Activated CD4-positive, alpha-beta T cell treated with anti-CD3 and anti-CD28 coated beads for 36 hours (primary cell): Measurements from ENCODE around the gene MRPS18A. TPM values are rescaled to one million over a fixed set of nuclear protein-coding genes. Genes with fewer than 3 reads are reported as not detected.
"Not testable (repeated sequence)": the region's sequence is repeated elsewhere in the genome, so short reads cannot be mapped to it uniquely, and the experiment has no call there.

ENCODE experiments used
- ATAC-seq: fragments of 200-7000 bp; cut with Tn5 transposase; one replicate; pipeline ENCODE4 v1.10.0; 2021; ENCODE audit warnings: mild to moderate bottlenecking, moderate library complexity
- CTCF ChIA-PET: fragments of 350-600 bp; sonication (Branson Sonifier 250); formaldehyde crosslinking; loops from one replicate; lab custom pipeline; 2021; ENCODE audit warnings: antibody characterized with exemption; lab: Charles Lee
- POLR2A ChIA-PET: fragments of 350-600 bp; sonication (Branson Sonifier 250); formaldehyde crosslinking; loops from one replicate; lab custom pipeline; 2021; ENCODE audit warnings: antibody characterized with exemption, inconsistent platforms; lab: Charles Lee
- DNase-seq: peaks from one replicate; pipeline ENCODE4 v3.0.0-alpha.2; 2020
- H3K27ac Mint-ChIP-seq: one replicate; pipeline ENCODE4 v1.8.0; 2021; ENCODE audit warnings: mixed read lengths
- H3K27me3 Mint-ChIP-seq: one replicate; pipeline ENCODE4 v1.8.0; 2021; ENCODE audit warnings: mixed read lengths
- H3K36me3 Mint-ChIP-seq: one replicate; pipeline ENCODE4 v1.8.0; 2021; ENCODE audit warnings: low read depth, mixed read lengths
- H3K4me1 Mint-ChIP-seq: one replicate; pipeline ENCODE4 v1.8.0; 2021; ENCODE audit warnings: mixed read lengths
- H3K4me3 Mint-ChIP-seq: one replicate; pipeline ENCODE4 v1.8.0; 2021; ENCODE audit warnings: mild to moderate bottlenecking, moderate library complexity, mixed read lengths
- H3K9me3 Mint-ChIP-seq: one replicate; pipeline ENCODE4 v1.8.0; 2021; ENCODE audit warnings: low read depth, mixed read lengths
- intact Hi-C, 2 experiments: fragments of 100-400 bp; cut with DNase I in 1 of 2; cut with micrococcal nuclease in 1 of 2; formaldehyde crosslinking; loops; one replicate each; pipeline versions ENCODE4 v1.14.2 to v1.15.1; 2022 to 2024; cut with DNase I, micrococcal nuclease
- total RNA-seq, 2 experiments: library from RNA; stranded (reverse); gene quantifications; one replicate each; pipeline ENCODE4 v1.2.3, GENCODE V29; 2021

MRPS18A gene
- total RNA-seq, 2 experiments from 2014 or later, result 54.0 to 68.7 TPM

- Mint-ChIP-seq H3K27me3 (no peaks in the 10 kb centered on the region), H3K4me1 (peaks cover 41% of the 10 kb centered on the region), H3K27ac (peak overlapping the region; percentile 76), H3K4me3 (no peak overlapping the region), H3K9me3 (no peaks in the 10 kb centered on the region), H3K36me3 (peaks cover 13% of the 10 kb centered on the region)
- ChIA-PET CTCF (interaction anchor here (0.5 to 5.7 kb wide), 13 partner anchors 11 to 412 kb away, joined by 3 to 39 read pairs (median 4); partner anchors contain the start of gene MRPS18A), POLR2A (interaction anchor here (1.4 kb wide), 1 partner anchor 40 kb away, joined by 4 read pairs; the partner anchor contains the start of gene GTPBP2)
- ATAC-seq (peak; percentile 7), DNase-seq (no peak)
- intact Hi-C loops, result loop anchor here in 1 of 2 experiments (5.0 kb wide), 1 partner anchor 103 kb away; the partner anchor contains the start of gene VEGFA
These were observed 18.3 kb downstream of the MRPS18A start for GRCh38 chr6:43669050-43669921.

- intact Hi-C loops, result loop anchor here in 1 of 2 experiments (5.0 kb wide), 1 partner anchor 104 kb away; the partner anchor contains the start of gene VEGFA
- ChIA-PET POLR2A (interaction anchor here (0.6 kb wide), 1 partner anchor 188 kb away, joined by 3 read pairs; no protein-coding TSS in a partner anchor), CTCF (interaction anchor here (0.6 to 5.7 kb wide), 33 partner anchors 10 to 600 kb away, joined by 3 to 39 read pairs (median 4); partner anchors contain the start of genes GTPBP2 and MRPS18A)
- peak; percentile 76 for ATAC-seq
- H3K9me3 Mint-ChIP-seq, result no peaks in the 10 kb centered on the region
- peak overlapping the region; percentile 43 for H3K4me3 Mint-ChIP-seq
- H3K27me3 Mint-ChIP-seq, result no peaks in the 10 kb centered on the region
- DNase-seq, result peak; percentile 84
- H3K36me3 Mint-ChIP-seq, result peaks cover 10% of the 10 kb centered on the region
- peak overlapping the region; percentile 77 for H3K27ac Mint-ChIP-seq
- H3K4me1 Mint-ChIP-seq, result peaks cover 41% of the 10 kb centered on the region
These were observed 19.2 kb downstream of the MRPS18A start for GRCh38 chr6:43668151-43669028.

DNA sequence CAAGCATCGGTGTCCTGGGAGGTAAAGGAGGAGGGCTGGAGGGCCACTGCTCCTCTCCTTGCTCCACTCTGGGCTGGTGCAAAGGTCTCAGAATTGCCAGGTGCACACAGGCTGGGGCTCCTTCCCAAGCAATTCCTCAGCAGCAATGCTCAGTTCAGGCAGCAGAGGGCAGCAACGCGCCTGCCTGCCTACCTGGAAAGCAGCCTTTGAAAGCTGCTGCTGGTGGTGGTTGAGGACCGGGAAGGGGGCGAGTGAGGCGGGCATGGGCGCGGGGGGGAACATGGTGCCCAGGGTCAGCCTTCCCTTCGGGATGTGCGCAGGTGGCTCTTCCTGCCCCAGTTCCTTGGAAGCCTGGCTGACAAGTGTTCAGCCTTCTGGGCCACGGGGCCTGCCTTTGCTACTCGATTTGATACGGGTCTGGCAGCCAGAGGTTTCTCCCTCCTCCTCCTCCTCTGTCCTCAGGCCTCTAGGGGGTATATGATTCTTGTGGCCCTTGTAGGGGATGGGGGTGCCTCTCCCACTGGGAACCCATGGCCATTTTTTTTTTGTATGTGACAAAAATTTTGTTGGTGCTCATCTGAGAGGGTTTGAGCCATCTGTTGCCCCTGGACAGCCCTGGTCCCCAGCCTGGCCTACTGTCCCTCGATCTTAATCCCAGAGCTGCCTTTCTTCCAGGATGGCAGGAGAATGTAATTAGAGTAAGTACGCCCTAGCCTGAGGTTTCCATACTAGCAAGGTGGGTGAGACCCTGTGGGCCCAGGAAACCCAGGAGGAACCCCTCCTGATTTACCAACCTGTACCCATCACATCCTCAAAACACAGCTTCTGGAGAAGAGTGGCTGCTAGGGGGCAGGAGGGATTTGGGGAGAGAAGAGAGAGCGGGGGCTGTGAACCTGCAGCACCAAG, 20.1 kb downstream of the MRPS18A start:
- Mint-ChIP-seq H3K4me3 (peak overlapping the region; percentile 43), H3K27me3 (no peaks in the 10 kb centered on the region), H3K9me3 (no peaks in the 10 kb centered on the region), H3K36me3 (peaks cover 10% of the 10 kb centered on the region), H3K27ac (peak overlapping the region; percentile 77), H3K4me1 (peaks cover 44% of the 10 kb centered on the region)
- ATAC-seq (peak; percentile 53), DNase-seq (peak; percentile 87)
- ChIA-PET POLR2A (interaction anchor here (0.7 to 1.3 kb wide), 2 partner anchors 24 to 412 kb away, joined by 4 read pairs; no protein-coding TSS in a partner anchor), CTCF (interaction anchor here (0.6 to 5.7 kb wide), 45 partner anchors 9 to 672 kb away, joined by 3 to 39 read pairs (median 4); partner anchors contain the start of genes GTPBP2, MAD2L1BP and MRPS18A)
- intact Hi-C loops, result loop anchor here (1.0 to 5.0 kb wide), 7 partner anchors 20 to 412 kb away; partner anchors contain the start of genes MRPS18A (in 1 of the 2) and VEGFA (in 1 of the 2)

DNA sequence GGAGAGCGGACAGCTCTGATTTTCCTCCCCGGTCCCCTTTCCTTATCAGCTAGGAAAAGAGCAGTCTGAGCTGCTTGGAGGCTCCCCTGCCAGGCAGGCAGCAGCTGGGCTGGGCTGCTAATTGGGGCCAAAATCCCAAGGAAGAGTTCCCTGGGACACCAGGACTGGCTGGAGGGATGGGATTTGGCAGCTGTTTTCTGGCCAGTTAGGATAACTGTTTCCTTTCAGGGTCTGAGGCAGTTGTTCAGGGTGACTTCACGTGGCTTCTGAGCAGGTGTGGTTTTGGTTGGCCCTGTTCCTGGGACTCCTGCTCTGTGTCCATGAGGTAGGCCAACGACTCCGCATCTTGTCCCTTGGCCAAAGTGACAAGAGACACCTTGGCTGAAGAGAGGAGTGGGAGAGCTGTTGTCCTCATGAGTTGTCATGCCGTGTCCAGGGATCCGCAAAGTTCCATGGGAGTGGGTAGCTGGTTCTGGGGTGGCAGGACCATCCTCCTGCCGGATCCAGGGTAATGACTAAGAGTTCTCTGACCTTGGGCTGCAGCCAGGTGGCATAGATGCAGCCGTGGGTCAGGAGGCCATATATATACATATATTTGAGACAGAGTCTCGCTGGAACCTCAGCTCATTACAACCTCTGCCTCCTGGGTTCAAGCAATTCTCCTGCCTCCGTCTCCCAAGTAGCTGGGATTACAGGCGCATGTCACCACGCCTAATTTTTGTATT, 21.2 kb downstream of the MRPS18A start:
- H3K4me1 Mint-ChIP-seq, result peaks cover 44% of the 10 kb centered on the region
- H3K4me3 Mint-ChIP-seq, result no peak overlapping the region
- ChIA-PET CTCF (interaction anchor here (0.6 to 5.7 kb wide), 27 partner anchors 12 to 555 kb away, joined by 3 to 39 read pairs (median 4); partner anchors contain the start of genes GTPBP2, MAD2L1BP, MRPS18A and VEGFA), POLR2A (interaction anchor here (1.2 to 1.3 kb wide), 2 partner anchors 49 to 413 kb away, joined by 4 to 6 read pairs; no protein-coding TSS in a partner anchor)
- peaks cover 5% of the 10 kb centered on the region for H3K36me3 Mint-ChIP-seq
- intact Hi-C loops, result loop anchor here (2.0 to 5.0 kb wide), 3 partner anchors 58 to 172 kb away; partner anchors contain the start of gene VEGFA (in 1 of the 2)
- ATAC-seq (no peak), DNase-seq (no peak)
- H3K27me3 Mint-ChIP-seq, result no peaks in the 10 kb centered on the region
- H3K9me3 Mint-ChIP-seq, result no peaks in the 10 kb centered on the region
- H3K27ac Mint-ChIP-seq, result no peak overlapping the region

DNA sequence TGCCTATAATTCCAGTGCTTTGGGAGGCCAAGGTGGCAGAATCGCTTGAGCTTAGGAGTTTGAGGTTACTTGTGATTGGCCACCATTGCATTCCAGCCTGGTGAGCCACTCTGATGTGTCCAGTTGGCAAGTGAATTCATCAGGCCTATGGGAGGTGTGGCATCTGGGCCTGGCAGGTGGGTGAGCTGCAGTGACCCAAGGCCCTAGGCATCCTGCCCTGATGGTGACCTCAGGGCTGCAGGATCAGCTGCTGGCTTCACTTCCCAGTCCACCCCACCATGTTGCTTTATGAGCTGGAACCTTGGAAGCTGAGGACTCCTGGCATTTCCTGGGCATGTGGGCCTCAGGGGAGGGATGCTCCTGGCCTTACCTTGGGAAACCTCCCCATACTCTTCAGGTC, 22.2 kb downstream of the MRPS18A start:
- Mint-ChIP-seq H3K4me1 (peaks cover 37% of the 10 kb centered on the region), H3K27me3 (no peaks in the 10 kb centered on the region), H3K36me3 (peaks cover 2% of the 10 kb centered on the region), H3K27ac (no peak overlapping the region), H3K4me3 (no peak overlapping the region), H3K9me3 (no peaks in the 10 kb centered on the region)
- DNase-seq (no peak), ATAC-seq (no peak)
- POLR2A ChIA-PET, result interaction anchor here (0.6 to 1.2 kb wide), 2 partner anchors 50 to 337 kb away, joined by 4 to 6 read pairs; no protein-coding TSS in a partner anchor
- intact Hi-C loops, result loop anchor here in 1 of 2 experiments (5.0 kb wide), 1 partner anchor 107 kb away; the partner anchor contains the start of gene VEGFA
- CTCF ChIA-PET, result interaction anchor here (0.5 to 3.7 kb wide), 12 partner anchors 30 to 556 kb away, joined by 3 to 20 read pairs (median 4); partner anchors contain the start of genes MAD2L1BP and VEGFA

DNA sequence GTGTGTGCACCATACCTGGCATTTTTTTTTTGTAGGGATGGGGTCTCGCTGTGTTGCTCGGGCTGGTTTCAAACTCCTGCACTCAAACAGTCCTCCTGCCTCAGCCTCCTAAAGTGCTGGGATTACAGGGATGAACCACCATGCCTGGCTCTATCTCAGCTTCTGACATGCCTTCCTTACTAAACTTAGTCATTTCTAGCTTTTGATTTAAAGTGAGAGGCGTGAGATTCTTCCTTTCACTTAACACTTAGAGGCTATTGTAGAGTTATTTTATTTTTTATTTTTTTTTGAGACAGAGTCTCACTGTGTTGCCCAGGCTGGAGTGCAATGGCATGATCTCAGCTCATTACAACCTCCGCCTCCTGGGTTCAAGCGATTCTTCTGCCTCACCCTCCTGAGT, 24.6 kb downstream of the MRPS18A start:
- H3K36me3 Mint-ChIP-seq, H3K4me3 Mint-ChIP-seq, H3K9me3 Mint-ChIP-seq, DNase-seq, POLR2A ChIA-PET, intact Hi-C loops, H3K27me3 Mint-ChIP-seq, H3K27ac Mint-ChIP-seq: not testable (repeated sequence)
- CTCF ChIA-PET, result interaction anchor here (0.7 to 1.6 kb wide), 3 partner anchors 110 to 519 kb away, joined by 3 read pairs; no protein-coding TSS in a partner anchor
- ATAC-seq, result peak; percentile 46
- peaks cover 13% of the 10 kb centered on the region for H3K4me1 Mint-ChIP-seq

DNA sequence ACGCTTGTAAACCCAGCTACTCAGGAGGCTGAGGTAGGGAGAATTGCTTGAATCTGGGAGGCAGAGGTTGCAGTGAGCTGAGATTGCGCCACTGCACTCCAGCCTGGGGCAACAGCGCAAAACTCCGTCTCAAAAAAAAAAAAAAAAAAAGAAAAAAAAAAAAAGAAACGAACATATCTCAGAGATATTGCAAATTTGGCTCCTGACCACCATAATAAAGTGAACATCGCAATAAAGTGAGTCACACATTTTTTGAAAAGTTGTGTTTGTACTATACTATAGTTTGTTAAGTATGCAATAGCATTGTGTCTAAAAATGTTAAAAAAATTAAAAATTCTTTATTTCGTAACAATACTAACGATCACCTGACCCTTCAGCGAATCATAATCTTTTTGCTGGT, 29.4 kb downstream of the MRPS18A start:
- DNase-seq (no peak), ATAC-seq (no peak)
- Mint-ChIP-seq H3K27me3 (no peaks in the 10 kb centered on the region), H3K9me3 (no peaks in the 10 kb centered on the region), H3K4me1 (peaks cover 2% of the 10 kb centered on the region), H3K36me3 (no peaks in the 10 kb centered on the region), H3K27ac (no peak overlapping the region), H3K4me3 (no peak overlapping the region)
- ChIA-PET POLR2A (no interaction called here), CTCF (interaction anchor here (0.9 to 1.5 kb wide), 2 partner anchors 10 to 14 kb away, joined by 3 to 4 read pairs; no protein-coding TSS in a partner anchor)
- intact Hi-C loops, result no loop called here

GRCh38 chr6:43657221-43657802, 30.3 kb downstream of the MRPS18A start:
- DNase-seq, result no peak
- CTCF ChIA-PET, result interaction anchor here (1.2 to 1.5 kb wide), 3 partner anchors 11 to 13 kb away, joined by 3 to 4 read pairs (median 4); no protein-coding TSS in a partner anchor
- intact Hi-C loops, result no loop called here
- Mint-ChIP-seq H3K4me3 (no peak overlapping the region), H3K4me1 (no peaks in the 10 kb centered on the region), H3K27ac (no peak overlapping the region), H3K36me3 (no peaks in the 10 kb centered on the region), H3K9me3 (no peaks in the 10 kb centered on the region), H3K27me3 (no peaks in the 10 kb centered on the region)
- ATAC-seq, result no peak
- POLR2A ChIA-PET, result no interaction called here

- H3K4me1 Mint-ChIP-seq, intact Hi-C loops, H3K9me3 Mint-ChIP-seq, H3K36me3 Mint-ChIP-seq, H3K27ac Mint-ChIP-seq, DNase-seq, ATAC-seq, H3K27me3 Mint-ChIP-seq, H3K4me3 Mint-ChIP-seq: not testable (repeated sequence)
- ChIA-PET POLR2A (interaction anchor here (0.6 kb wide), 1 partner anchor 26 kb away, joined by 3 read pairs; no protein-coding TSS in a partner anchor), CTCF (interaction anchor here (0.9 to 1.0 kb wide), 2 partner anchors 92 to 471 kb away, joined by 3 read pairs; no protein-coding TSS in a partner anchor)
These were observed 34.8 kb downstream of the MRPS18A start for GRCh38 chr6:43652822-43653221.
